Stimulated activated naive CD4-positive, alpha-beta T cell (primary cell): ENCODE measurements around the gene ADAMTSL2.

Experiments
- DNase-seq, 6 experiments: peaks; one replicate each; lab custom pipeline; 2025; lab: John Stamatoyannopoulos, UW

The ADAMTSL2 gene

DNA sequence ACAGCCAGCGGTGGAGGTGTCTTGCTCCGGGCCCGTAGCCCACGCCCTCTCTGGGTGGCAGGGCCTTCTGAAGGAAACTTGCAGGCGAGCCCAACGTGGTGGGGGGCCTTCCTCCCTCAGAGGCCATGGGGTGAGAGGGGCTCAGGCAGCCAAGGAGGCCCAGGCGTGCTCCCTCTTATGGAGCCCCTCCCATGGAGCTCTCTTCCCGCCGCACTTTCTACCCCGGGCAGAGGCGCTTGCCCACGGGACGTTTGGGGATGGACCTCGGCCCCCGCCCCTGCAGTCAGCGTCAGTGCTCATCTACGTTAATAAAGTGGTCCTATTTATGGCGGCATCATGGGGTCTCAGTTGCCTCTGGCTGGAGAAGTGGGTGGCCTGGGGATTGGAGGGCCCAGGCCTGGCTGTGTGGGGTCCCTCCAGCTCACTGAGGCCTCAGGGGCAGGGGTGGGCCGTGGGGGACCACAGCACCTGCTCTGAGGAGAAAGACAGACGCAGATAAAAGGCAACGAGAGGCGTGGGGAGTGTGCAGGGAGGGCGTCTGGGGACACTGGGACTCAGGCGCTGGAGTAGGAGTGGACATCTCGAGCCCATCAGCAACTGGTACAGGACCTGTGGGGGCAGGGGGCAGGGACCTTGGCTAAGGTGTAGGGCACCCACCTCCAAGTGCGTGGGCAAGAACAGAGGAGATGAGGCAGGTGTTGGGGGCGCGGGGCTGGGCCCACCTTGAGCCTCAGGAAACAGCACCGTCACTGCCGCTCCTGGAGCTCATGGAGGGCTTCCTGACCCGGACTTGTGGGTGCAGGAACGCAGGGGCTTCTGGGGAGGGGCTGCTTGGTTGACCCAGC is 40.9 kb downstream of the ADAMTSL2 start:
- DNase-seq = no peak

DNA sequence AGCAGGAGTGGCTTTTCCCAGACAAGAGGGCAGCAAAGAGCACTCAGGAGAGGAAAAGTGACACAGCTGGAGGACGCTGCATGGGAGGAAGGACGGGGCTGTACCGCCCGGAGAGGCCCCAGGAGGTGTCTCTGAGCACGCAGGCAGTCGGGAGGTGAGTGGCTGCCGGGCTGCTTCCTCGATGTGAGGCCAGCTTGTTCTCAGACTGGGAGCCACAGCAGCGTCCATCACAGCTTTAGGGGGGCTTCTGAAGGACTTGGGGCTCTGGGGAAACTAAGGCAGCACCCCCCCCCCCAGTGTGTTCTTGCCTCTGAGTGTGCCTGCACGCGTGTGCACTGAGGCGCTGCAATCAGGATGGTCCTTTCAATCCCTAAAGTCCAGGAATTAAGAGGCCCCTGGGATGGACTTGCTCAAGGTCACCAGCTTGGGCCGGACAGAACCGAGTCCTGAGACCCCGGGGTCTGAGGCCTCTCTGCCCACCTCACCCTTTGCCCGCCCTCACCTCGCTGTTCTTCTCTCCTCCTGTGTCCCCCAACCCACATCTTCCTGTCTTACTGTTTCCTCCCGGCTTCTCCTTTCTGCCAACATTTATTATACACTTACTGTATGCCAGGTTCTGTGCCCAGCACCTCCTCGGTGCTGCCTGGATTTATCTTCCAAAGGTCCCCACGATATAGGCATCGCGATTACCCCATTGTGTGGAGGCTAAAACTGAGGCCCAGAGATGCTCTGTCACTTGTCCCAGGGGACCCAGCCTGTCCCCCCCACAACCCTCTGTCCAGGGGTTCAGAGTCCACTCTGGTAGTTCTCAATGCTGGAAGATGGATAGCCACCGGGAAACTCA is 41.7 kb downstream of the ADAMTSL2 start:
- DNase-seq = no peak

DNA sequence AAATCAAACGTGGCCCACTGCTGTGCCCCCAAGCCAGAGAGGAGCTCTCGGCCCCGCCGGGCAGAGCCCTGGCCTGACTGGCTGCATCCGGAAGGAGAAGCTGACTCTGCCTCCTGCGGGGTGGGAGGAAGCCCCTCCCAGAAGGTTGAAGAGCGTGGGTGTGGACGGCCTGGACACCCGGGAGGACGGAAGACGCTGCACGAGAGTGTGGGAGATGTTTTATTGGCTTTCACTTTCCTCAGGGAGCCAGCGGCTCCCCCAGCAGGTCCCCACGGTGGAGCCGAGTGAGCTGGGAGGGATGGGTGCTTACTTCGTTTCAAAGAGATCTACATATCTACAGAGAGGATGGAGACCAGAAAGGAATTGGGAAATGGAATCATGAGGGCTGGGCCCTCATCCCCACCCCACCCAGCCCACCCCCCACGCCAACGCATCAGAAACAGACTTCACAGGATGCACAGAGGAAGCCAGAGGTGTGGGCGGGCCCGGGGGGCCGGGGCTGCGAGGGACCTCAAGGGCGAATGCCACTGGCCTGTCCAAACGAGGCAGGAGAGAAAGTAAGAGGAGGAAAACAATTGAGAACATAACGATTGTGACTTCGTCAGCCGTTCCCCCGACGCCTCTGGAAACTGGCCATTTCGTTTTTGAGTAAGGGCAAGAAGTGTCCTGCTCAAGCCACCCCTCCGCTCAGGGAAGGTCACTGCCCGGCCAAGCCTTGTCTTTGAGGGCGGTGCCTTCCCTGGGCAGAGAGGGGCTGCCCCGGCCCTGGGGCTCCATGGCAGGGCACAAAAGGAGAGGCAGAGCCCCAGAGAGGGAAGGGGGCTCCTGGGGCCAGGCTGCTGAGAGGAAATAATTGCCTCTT is 42.6 kb downstream of the ADAMTSL2 start:
- DNase-seq = no peak

DNA sequence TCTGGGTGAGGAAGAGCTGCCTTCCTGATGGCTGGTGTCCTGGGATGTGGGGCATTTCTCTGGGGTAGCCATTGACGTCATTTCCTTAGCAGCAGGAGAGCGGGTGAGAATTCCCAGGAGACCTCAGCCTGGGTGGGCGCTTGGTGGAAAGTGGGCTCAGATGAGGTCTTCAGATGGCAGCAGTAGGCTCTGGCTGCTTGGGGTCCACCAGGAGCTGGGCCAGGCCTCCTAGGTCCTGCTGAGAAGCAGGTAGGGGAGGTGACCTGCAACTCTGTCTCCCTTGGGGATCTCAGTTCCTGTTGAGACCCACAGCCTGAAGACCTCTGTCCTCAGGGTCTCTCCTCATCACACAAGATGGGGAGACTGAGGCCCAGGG is 43.2 kb downstream of the ADAMTSL2 start:
- no peak for DNase-seq

DNA sequence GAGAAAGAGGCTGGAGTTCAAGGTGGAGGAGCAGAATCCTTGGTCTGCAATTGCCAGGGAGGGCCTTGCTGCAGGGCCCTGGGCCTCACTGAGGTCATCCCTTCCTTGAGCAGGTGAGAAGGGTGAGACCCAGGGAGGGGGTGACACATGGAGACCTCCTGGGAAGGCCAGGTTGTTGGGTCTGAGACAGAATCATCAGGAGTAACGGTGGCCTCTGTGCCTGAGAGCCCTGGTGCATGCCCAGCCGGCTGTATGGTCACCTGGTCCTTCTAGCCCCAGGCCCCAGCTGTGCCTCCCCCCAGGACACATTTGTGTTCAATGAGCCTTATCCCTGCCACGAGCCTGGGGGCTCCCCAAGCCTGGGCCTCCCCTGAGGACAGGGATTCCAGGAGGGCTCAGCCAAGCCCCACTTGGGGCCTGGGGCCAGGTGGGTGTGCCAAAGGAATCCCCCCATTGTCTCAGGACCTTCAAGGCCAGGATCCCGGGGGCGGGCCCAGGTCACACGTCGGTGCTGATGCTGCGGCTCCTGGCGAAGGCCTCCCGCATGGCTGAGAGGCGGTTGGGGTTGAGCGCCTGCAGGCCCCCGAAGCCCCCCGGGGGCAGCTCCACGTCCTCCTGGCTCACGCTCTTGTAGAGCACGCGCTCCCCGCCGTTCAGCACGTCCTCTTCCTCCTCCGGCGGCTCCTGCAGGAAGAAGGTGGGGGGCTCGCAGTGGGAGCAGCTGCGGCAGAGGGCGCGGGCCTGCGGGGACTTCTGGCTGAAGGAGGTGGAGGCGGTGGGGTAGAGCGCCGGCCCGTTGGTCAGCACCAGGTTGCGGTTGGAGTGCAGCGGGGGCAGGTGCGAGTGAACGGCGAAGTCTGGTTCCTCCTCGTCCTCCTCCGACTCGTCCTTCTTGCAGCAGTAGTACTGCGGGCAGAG is 44.3 kb downstream of the ADAMTSL2 start:
- no peak for DNase-seq

DNA sequence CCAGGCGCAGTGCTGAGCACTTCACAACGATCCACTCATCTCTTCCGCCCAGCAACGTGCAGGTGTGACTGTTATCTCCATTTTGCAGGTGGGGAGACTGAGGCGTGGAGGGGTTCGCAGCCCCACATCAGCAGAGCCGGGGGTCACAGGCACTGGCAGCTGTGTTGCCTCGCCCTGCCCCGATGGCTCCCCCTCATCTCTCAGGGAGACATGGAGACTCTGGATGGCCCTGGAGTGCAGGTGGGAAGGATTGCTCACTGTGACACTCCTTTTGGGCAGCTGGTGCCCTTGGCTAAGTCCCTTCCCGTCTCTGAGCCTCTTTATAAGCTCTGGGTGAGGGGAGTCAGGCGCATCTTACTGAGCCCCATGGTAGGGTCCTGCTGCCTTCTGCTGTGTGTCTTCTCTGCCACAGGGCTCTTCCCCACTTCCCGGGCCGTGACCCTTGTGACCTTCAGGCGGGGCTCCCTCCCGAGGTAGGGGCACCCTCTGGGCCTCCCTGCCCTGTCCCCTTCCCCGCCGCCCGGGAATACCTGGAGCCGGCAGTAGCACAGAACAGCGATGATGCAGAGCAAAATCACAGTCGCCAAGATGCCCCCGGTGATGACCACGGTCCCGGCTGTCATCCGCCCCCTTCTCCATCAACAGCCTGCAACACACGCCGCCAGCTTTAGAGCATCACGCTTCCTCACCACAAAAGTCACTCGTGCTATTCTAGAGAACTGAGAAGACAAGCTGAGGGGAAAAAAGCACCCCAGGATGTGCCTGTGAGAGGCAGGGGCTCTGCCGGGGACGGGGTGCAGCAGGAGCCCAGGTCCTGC is 45.3 kb downstream of the ADAMTSL2 start:
- no peak for DNase-seq

DNA sequence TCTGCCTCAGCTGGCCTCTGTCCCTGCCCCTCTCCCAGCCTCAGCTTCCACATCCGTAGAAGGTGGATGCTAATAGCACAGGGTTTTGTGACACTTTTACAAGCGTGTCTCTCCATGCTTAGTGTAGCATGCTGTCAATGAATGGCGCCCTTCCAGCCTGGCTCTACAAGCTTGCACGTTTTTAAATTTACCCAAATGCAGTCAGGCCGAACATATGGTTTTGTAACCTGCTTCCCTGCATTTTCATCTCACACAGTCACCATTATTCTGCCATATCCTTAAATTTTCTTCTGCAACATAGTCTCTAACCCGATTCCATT is 45.9 kb downstream of the ADAMTSL2 start:
- no peak for DNase-seq

DNA sequence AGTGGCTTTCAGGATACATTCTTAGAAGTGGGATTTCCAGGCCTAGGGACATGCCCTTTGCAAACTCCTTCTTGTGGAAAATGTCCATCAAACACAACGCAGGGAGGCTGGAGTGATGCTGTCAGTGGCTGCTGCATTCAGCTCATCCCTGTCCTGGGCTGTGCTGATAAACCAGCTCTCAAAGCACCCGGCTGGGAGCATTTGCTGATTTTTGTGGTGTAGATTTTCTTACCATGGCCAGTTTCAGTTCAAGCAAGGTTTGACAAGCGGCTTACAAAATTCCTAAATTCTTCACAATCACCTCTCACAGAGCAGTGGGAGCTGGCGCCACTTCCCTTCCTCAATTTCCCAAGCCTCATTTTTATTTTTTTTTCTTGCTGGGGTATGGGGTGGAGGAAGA is 46.5 kb downstream of the ADAMTSL2 start:
- no peak for DNase-seq

DNA sequence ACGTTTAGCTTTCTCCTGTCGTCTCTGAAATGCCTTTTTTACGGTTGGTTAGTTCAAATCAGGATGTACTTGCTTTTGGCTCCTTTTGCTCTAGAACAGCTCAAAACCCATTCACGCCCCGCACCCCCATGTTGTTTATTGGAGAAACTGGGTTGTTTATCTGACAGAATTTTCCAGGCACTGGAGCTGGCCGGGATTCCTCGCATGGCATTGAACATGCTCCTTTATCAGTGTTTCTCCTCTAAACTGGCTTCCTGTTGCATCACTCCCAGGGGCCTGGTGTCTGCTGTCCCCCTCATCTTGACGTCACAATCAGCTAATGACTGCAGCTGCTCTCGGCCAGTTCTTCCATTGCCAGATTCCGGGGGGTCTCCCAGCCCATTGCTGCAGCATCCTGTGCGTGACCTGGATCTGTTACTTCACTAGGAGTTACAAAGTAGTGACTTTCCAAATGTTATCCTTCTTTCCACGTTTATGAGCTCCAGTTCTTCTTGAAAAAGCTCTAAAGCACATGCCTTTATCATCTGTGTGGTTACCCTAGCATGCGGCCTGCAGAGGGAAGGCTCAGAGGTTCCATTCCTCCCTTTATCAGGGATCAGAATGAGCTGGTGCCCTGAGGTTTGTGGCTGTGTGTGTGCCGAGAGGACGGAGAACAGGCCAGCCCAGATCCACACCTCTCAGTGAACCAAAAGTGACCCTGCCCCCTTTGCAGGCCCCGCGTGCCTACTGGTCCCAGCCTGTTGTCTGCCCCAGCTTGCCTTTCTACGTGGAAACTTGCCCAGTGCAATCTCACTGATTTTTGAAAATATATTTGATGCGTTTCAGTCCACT is 47.2 kb downstream of the ADAMTSL2 start:
- no peak for DNase-seq

DNA sequence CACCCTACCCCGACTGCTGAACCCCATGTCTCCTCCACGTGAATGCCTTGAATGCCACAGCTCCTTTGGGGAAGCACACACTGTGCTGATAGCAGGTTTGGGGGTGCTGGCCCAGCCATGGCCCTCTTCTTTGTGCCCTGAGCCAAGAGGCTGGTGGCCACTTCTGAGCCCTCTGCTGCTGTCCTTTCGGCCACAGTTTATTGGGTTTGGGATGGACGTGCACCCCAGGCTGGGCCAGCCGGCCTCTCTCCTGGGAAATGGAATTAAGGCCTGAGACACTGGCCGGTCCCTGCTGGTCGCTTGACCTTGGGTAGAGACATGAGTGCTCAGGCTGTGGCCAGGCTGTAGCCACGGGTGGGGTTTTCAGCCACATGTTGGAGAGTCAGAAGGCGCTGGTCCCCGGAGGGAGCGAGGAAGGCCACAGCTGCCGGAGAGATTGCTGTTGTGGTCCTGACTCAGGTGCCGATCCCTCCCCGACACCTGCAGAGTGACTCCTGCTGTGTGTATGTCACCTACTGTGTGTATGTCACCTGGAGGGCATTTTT is 48.1 kb downstream of the ADAMTSL2 start:
- DNase-seq = no peak

DNA sequence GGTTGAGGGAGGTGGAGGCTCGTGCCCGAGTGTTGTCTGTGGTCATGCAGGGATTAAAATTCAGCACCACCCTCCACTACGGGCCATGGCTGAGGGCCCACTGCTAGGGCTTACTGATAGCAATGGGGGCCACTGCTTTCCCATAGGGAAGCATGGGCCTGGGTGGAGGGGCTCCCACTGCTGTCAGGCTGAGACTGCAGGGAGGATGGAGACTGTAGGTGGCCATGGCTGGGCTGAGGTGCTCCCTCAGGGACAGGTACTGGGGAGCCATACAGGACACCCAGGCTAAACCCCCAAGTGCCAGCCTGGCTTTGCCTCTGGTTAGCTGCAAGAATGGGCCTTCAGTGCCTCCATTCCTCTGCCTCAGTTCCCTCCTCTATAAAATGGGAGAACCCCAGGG is 48.6 kb downstream of the ADAMTSL2 start:
- no peak for DNase-seq

DNA sequence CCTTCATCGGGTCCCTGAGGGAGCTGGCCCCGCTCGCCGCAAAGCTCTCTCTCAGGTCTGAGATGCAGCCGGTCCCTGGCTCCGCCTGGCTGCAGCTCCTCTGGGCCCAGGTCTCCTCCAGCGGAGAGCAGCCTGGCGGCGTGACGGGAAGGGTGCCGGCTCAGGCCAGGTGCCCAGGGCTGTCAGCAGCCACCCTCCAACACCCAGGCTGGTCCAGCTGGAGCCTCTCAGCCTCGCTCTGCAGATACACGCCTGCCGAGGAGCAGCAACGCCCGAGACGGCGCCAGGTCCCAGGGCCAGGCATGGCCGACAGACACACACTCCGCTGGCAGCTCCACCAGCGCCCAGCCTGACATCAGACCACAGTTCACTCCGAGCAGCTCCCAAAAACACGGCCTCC is 49.1 kb downstream of the ADAMTSL2 start:
- DNase-seq = no peak

DNA sequence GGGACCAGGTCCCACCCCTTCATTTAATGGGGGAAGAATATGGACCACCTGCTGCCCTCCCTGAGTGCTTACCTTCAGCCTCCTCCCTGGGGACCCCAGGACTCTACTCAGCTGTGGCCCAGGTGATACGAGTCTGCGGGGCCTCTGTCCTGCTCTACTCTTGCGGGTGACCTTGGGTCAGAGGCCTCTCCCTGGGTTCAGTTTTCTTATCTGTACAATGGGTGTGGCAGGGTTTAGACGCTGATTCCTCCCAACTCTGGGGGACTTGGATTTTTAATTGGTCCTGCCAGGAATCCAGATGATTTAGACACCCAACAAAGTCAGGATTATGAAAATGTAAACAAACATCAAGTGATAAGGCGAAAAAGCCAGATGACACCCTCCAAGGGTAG is 49.7 kb downstream of the ADAMTSL2 start:
- no peak for DNase-seq

DNA sequence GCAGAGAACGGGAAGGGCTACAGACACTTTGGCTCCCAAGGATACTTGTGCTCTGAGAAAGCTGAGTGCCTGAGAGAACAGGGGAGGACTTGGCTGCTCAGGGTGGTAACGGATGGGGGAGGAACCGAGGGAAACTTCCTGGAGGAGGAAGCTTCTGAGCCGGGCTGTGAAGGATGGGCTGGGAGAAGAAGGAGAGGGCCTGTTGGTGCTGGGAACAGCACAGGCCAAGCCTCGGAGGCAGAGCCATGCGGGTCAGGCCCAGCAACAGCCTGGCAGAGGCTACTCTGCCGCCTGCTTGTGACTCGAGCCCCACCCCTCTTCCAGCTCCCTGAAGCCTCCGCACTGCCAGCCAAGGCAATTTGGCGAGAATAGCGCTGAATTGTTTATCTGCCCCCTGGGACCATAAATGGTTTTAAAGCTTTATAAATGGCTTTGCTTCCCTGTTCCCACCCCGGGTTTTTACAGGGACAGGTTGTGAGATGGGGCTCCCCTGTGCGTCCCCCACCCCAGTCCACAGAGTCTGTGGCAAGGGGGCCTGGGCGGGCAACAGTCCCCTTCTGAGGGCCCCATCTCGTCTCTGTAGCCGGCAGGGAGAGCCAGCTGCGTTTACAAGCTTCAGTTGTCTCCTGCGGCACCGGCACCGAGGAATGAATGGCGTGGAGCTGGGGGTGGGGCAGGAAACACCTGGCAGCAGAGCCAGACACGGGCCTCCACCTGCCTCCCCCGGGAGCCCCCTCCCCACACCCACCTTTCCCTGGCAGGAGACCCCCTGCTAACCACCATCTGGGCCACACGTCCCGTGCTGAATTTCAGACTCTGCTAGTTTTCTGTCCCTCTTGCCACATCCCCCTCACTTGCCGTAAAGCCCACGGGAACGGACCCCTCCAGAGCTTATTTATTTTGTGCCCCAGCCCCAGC is 50.3 kb downstream of the ADAMTSL2 start:
- DNase-seq = no peak

DNA sequence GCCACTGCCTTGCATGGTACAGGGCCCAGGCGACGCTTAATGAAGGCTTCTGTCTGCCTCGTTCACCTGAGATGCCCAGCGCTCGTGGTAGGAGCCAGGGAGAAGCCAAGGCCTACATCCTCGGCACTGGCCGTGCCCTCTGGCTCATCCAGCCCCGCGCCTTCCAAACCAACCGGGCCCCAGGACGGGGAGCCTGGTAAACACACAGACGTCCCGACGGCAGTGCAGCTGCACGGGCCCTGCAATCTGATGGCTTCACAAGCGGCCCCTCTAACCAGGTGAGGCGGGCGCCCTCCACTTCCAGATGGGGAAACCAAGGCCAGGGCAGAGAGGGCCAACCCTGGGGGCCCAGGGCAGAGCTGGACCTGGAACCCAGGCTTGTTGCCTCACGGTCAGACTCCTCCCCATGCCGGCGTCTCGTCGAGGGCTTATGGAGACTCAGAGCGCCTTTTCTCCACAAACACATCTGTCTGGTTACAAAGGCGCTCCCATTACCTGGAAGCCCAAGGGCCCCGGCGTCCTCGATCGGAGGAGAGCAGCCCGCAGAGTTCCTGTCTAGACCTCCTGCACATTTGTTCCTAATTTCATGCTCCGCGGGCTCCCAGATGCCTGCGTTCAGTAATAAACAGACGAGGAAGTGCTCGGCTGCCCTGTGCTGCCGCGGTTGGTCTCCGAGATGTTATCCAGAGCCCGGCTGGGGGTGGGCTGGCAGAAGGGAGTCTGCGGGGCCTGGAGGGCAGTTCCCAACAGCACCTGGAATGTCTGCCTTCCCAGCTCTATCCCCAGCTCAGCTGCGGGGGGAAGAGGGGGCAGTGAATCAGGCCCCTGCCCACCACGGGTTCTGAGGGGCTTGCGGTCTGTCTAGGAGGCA is 51.2 kb downstream of the ADAMTSL2 start:
- no peak for DNase-seq

DNA sequence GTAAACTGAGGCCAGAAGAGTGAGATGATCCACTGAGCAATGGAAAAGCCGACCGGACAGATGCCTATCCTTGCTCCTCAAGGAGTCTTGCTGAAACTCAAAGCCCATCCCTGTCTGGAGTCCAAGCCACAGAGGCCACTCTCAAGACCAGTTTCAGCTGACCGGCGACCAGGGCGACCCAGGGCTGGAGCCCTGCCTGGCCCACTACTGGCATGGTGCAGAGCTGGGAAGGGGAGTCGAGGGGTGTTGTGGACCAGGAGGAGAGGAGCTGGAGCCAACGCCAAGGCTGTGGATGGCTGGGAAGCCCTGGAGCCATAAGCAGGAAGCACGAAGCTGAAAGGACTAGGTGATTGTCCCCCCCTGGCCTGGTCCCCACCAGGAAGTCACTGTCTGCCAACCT is 52.5 kb downstream of the ADAMTSL2 start:
- no peak for DNase-seq

DNA sequence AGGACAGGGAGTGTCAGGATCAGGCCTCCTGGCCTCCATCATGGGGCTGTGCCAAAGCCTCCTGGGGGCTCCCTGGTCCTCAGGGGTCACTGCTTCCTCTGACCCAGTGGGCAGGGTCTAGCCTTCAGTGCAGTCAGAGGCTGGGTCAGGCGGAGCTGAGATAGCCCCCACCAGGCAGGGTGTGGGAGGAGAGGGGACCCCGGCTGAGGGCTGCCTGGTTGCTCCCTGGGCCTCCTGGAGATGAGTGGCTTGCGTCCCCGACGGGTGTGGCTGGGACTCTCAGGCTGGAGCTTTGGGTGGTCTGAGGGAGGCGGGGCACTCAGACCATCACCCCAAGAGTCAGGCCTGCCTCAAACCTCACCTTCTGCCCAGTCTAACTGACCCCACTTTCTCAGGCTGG is 53.0 kb downstream of the ADAMTSL2 start:
- no peak for DNase-seq
